Measurements from ENCODE around the gene PGLYRP2.

PGLYRP2 gene

DNA sequence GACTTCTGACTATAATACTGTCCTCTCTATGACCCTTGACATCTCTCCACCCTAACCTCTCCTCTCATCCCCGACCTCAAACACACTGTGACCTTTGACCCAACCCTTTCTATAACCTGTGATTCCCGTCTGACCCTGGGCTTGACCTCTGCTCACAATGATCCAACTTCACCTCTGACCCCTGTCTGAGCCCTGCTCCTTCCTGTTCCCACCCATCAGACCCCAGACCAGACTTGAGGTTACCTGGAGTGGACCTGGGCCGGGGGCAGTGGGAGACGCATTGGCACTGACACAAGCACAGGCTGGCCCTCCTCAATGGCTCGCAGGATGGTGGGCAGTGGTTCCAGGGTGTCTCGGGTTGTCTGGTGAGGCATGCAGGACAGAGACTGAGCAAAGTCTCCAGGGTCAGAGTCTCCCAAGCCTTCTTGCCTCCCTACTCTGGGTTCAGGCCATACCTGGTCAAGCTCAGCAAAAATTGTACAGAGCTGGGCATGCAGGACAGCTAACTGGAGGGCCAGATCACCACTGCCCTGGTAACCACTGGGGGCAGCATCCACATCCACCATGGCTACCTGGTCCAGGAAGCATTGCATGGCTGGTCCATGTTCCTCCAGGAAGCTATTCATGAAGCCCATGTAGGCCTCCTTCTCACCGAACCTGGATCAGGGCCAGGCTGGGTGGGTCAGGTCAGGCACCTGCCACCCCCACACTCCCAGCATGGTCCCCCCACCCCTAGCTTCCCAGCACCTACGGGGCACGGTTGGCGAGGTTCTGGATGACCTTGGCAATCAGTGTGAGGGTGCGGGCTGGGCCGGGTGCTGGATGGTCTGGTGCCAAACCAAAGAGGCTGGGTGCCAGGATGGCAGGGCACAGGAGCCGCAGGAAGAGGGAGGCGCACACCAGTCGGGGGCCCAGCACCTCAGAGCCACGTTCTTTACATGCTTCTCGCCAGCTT is 25.1 kb downstream of the PGLYRP2 start:
- no peak for DNase-seq

- no peak for DNase-seq
Observed at GRCh38 chr19:15453091-15453578, 26.2 kb downstream of the PGLYRP2 start.

- no peak for DNase-seq
Observed at GRCh38 chr19:15452111-15453047, 26.9 kb downstream of the PGLYRP2 start.

DNA sequence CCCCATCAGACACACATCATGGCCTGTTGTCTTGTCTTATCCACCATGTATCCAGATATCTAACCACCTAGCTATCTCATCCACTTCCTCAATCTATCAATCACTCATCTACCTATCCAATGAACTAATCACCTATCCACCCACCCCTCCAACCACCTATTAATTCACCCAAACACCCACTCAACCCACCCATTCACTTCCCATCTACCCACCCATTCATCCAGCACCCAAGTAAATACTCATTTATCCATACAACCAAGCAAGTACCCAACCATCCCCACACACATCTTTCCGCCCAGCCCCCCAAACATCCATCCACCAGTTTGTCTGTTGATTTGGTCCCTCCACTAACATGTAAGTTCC is 28.8 kb downstream of the PGLYRP2 start:
- no peak for DNase-seq

DNA sequence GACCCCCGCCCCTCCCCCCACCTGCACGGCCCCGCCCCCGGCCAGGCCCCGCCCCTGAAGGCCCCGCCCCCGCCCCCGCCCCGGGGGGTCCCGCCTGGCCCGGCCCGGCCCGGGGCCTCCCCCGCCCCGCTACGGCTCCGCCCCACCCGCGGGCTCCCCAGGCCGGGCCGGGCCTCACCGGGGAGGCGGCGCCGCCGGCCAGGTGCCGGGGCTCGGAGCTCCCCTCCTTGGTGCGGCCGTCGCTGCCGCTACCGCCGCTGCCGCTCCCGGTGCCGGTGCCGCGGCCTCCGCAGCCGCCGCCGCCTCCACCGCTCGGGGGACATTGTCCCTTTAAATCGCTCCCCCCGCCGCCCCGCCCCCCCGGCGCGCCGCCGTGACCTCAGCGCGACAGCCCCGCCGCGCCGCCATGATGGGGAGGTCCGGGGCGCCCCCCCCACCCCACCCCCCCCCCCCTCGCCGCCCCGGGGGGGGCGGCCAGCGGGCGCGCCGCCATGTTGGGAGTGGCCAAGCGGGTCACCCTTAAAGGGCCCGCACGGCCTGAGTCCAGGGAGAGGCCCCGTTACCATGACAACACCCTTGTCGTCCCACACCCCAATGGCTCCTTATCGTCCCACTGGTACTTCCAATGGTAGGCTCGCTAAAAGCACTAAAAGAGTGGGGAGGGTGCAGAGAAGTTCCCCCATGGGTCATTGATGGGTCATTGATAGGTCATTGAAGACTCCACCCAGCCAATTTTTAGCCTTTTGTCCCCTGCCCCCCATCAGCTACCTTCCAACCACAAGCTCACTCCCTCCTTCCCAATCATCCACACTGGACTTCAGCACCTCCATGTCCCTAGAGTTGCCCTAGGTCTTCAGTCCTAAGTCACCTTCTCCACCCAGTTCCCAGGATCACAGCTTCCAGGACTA is 29.4 kb downstream of the PGLYRP2 start, which contains the start of gene WIZ:
WIZ (minus strand) TSS at position 337 of the 908 bp plus-strand sequence. CDS start 1,649 bp downstream, outside the sequence.
- peak; percentile 88 for DNase-seq

DNA sequence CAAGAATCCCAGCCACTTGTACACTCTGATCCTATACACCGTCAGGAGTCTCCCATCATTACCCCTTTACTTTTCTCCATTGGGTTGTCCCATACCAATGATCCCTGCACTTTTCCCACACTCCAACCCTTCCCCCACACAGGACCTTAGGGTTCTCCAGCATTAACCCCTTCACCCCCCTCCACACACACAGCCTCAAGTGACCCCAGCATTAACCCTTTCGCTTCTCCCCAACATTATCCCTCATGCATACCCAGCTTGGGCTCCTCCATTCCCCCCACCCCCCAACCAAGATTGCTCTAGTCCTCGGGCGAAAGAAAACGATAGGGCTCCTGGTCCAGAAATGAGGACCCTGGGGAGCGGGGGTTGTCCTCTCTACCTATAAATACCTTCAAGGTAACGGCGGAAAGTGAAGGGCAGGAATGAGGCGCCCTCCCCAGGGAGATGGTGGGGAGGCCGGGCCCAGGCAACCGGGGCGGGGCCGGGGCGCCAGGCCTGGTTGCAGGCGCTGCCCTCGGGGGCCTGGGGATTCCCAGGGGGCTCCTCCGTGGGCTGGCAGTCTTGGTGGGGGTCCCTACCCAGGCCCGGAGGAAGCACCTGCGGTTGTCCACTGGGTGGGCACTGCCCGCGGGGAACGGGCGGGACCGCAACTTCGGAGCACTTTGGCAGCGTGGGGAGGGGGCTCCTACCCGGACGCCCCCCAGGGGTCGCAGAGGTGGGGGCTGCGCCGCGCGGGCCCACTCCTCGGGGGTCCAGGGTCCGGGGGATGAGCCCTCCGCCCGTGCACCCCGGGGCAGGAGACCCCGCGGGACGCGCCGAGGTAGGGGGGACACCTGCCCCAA is 30.3 kb downstream of the PGLYRP2 start:
- DNase-seq, result peak; percentile 18

DNA sequence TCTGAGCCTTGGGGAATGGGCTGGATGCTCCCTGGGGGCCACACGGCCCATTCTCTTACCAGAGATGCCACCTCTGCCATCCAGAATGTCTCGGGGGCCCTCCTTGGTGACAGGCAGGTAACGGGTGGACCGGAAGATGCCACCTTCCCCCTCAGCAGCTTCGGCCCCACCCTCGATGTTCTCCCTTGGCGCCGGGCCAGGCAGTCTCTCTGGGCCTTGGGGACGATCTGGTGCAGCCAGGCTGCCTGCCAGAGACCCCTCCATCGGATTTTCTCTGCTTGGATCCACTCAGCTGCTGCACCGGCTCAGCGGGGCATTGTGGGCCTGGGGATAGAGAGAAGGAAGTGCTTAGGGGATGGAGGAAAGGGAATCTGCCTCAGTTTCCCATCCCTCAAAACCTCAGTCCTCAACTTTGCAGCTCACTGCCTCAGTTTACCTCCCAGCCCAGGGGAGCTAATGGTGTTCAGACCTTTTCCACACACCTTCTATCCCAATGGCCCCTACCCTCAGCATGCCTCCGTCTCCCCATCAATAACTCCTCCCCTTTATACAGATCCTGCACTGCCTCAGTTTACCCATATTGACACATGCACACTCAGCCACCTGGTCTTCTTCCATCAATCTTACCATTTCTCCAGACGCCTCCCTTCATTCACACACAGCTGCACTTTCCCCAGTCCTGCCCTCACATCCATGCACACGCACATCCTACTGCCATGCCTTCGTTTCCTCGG is 31.1 kb downstream of the PGLYRP2 start:
- DNase-seq, result no peak

DNA sequence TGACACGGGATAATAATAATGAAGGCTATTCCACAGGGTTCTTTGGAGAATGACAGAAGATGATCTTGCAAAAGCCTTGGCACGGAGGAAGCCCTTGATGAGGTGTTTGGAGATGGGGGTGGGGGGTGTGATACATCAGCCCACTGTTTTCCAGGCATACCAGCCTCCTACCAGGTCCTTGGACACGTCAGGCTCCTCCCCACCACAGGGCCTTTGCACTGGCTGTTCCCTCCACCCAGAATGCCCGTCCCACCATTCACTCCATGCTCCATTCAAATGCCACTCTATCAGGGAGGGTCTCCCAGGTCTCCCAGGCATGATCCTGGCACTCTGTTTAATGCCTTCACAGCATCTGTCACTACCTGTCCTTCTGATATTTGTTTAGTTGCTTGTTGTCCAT is 32.2 kb downstream of the PGLYRP2 start:
- no peak for DNase-seq

DNA sequence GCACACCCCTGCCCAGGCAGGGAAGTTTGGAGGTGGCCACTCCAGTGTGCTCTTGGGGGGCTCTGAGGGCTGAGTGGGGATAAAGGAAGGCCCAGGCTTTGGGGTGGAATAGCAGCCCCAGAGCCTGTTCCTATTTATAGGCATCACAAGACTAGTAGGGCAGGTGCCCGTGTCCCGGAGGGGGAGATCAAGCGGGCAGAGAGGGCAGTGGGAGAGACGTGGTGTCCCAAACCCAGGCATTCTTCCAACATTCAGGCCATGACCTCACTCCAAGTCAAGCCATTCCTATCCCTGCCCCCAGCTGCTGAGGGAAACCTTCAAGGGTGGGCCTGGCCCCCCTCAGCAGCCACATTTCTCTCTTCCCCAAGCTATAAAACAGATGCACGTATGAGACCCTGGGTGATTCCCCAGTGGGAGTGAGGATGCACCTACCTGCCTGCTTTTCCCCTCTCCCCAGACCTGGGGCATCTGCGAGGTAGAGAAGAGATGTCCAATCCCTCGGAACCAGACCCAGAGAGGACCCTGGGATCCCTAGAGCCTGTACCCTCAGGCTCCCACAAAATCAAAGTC is 33.4 kb downstream of the PGLYRP2 start:
- DNase-seq, result no peak

DNA sequence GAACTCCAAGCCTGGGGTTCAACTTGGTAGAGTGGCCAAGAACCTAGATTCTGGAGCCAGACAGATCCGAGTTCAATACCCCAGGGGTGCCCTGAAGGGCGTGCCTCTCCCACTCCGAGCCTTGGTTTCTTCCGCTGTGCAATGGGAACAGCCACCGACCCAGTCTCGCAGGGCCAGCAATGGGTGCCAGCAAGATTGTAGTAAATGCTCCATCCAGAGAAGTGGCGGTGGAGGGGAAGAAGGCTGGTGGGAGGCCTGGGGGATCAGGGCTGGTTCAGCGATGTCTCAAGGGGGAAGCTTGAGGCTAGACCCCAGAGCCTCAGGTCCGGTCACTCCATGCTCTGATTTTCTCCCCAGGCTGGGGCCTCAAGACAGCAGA is 34.1 kb downstream of the PGLYRP2 start:
- DNase-seq, result no peak

DNA sequence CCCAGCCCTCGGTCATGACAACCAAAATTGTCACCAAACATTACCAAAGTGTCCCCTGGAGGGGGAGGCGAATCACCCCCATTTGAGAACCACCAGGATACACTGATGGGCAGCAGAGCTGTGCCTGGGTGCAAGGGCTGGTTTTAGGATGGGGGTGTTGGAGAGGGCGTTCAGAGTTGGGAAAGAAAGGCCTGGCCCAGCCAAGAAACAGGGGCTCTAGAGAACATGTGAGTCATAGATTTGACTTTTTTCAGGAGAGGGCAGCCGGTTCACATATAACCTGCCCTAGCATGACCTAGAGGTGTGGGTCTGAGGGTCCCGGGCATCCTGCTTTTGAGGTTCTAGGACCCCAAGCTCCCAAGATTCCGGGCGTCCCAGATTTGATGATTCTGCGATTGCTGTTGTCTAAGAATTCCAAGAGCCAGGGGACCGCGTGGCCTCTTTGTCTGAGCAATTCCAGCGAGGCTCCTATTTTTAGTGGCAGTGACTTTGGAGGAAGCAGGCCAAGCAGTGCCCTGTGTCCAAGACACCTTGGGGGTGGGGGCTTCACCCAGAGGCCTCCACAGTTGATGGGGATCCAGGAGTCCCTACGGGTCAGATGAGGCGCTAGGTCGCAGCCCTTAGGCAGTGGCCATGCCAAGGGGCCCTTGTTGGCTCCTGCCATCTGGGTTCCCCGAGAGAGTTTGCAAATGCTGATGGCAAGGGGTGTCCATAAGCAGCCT is 34.6 kb downstream of the PGLYRP2 start:
- no peak for DNase-seq

DNA sequence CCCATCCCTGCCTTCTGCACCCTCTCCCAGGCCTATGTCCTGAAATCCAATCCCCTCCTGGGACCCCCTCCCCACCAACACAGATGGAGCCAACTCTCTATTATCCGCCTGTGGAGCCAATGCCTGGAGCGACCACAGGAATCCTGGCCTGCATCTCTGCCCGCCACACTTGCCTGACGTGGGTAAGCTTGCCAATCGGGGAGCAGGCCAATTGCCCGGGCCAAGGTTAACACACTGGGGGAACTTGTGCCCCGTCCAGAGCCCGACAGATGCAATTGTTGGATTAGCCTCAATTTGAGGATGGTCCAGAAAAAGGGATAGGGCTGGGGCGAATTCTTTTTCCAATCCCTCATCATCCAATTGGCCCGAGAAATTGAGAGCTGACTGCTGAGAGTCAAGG is 35.5 kb downstream of the PGLYRP2 start:
- DNase-seq, result no peak

DNA sequence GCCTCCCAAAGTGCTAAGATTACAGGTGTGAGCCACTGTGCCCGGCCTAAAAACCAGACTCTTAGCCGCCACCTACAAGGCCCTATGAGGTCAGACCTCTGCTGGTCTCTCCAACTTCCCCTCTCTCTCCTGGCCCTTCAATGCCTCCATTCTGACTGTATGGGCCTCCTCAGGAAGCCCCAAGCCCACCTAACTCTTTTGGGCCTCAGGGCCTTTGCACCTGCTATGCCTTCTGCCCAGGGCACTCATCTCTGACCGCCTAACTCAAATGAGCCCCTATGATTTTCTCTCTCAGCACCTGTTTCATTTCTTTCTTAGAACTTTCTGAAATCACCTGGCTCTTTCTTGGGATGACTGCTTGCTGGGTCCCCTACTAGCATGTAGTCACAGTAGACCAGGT is 36.0 kb downstream of the PGLYRP2 start:
- no peak for DNase-seq

DNA sequence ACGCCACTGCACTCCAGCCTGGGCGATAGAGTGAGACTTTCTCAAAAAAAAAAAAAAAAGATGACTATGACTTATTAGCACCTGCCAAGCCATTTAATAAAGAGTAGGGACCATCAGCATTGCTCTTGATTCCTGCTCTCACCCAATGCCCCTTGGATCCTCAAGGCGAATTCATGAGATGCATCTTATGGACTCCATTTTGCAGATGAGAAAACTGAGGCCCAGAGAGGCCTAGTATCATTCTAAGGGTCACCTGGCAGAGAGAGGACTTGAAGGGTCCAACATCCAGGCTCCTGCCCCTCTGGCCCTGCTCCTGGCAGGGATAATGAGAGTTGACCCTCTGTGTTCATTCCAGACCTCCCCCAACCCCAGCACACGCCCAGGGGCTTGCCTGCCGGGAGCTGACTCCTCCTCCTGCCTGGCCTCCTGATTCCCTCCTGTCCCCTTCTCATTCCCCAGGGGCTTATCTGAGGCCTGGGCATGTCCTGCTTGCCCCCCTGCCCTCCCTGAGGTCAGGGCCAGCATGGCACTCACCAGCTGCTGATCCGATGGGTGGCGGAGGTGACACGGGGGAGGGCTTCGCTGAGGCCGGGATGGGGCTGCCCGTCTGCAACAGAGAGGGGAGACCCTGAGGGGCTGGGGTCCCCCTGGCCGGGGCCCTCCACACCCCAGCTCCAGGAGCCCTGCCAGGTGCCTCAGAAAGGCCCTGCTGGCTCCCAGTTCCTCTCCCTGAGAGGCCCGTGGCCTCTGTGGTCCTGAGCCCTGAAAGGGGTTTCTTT is 37.0 kb downstream of the PGLYRP2 start:
- no peak for DNase-seq

- no peak for DNase-seq
Observed at GRCh38 chr19:15441317-15441716, 38.0 kb downstream of the PGLYRP2 start.

DNA sequence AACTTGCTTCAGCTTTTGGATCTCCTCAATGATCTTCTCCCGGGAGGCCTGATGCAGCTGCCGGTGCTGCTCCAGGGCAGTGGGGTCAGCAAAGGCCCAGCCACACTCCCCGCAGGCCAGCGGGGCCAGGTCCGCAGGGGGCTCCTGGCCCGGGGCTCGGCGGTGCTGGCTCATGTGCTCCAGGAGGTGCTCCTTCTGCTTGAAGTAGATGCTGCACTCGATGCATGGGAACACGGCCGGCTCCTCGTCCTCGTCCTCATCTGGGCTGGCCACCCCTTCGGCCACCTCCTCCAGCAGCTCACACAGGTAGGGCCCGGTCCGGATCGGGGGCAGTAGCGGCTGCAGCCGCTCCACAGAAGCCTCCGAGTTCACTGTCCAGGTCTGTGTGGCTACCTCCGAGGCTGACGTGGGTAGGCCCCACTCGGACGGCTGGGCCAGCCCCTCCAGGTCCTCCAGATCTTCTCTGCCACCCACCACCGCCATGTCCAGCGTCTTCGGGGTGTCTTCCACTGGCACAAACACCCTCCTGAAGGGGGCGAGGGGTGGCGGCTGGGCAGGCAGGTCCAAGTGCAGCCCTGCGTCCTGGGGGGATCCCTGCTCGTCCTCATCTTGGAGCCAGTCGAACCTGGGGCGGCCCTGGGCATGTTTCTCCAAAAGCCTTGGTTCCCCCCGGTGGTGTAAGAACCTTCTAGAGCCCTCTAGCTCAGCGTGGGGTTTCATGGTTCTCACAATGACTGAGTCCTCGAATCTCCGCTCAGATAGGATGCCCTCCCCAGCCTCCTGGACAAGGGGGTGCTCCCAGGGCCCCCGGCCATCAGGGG is 39.3 kb downstream of the PGLYRP2 start:
- DNase-seq, result no peak

DNA sequence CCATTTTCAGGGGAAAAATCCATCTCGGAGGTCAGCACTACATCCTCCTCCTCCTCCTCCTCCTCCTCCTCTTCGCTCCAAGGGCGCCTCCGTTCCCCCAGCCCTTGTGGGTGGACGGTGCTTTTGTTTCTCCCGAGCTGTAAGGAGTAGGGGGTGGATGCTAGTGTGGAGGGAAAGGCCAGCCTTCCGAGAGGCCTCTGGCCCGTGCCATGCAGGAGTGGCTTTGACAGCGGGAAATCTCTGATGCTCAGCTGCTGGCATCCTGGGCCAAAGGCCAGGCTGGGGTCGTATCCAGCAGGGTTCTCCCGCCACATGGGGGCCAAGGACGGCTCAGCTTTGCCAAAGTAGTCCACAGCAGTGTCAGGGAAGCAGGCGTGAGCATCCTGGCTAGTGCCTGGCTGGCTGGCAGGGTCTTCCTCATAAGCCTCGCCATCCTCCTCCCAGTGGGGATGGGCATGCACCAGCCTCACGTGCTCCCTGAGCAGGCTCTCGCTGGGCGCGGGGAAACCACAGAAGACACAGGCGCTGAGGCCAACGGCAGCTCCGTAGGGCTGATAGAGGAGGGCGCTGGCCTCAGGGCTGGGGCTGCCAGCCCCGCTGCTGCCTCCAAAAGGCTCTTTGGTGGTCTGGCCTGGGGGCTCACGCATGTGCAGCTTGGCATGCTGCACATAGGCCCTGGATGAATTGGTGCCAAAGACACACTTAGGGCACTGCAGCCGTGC is 40.1 kb downstream of the PGLYRP2 start:
- DNase-seq, result no peak

All from CD4-positive, alpha-beta T cell treated with Interleukin-6 for 4 hours (primary cell).